ENCODE data around the gene PHYHIPL.

GRCh38 chr10:59252491-59252890, 76.0 kb downstream of the PHYHIPL start:
- no peak for TF ChIP-seq CTCF (IDR thresholded peaks at IDR 0.05)
- TF ChIP-seq POLR2A (IDR thresholded peaks at IDR 0.05): no peak

Measured in heart left ventricle (tissue), 13 donors.